ENCODE results near the gene ADARB1.

The ADARB1 gene

GRCh38 chr21:45040157-45040711 is 34.1 kb upstream of the ADARB1 start:
- ChIA-PET CTCF (interaction anchor here (0.5 kb wide), 1 partner anchor 609 kb away, joined by 3 read pairs; no protein-coding TSS in a partner anchor), POLR2A (no interaction called here)
- no peak for TF ChIP-seq FOXA1 (IDR thresholded peaks at IDR 0.05)
- TF ChIP-seq CTBP1 (IDR thresholded peaks at IDR 0.05; ENCODE audit: borderline replicate concordance), result no peak
- no peak for TF ChIP-seq TARDBP (IDR thresholded peaks at IDR 0.05)
- no peak for TF ChIP-seq FOXM1 (IDR thresholded peaks at IDR 0.05; ENCODE audit: borderline replicate concordance)
- TF ChIP-seq ELF4 (IDR thresholded peaks at IDR 0.05), result no peak
- TF ChIP-seq HDGF (IDR thresholded peaks at IDR 0.05; ENCODE audit: borderline replicate concordance), result no peak
- TF ChIP-seq SUZ12 (IDR thresholded peaks at IDR 0.05), result no peak
- no peak for TF ChIP-seq ARNT (IDR thresholded peaks at IDR 0.05)
- TF ChIP-seq ZNF384 (IDR thresholded peaks at IDR 0.05), result no peak
- TF ChIP-seq BHLHE40 (IDR thresholded peaks at IDR 0.05; ENCODE audit: borderline replicate concordance), result no peak
- TF ChIP-seq SP1 (IDR thresholded peaks at IDR 0.05), result no peak
- TF ChIP-seq FOXK2 (IDR thresholded peaks at IDR 0.05), result no peak
- TF ChIP-seq L3MBTL2 (conservative IDR thresholded peaks at IDR 0.05), result no peak
- TF ChIP-seq PKNOX1 (IDR thresholded peaks at IDR 0.05), result no peak
- TF ChIP-seq LEF1 (IDR thresholded peaks at IDR 0.05; ENCODE audit: borderline replicate concordance), result no peak
- no peak for TF ChIP-seq NFRKB (IDR thresholded peaks at IDR 0.05)
- DNase-seq (ENCODE audit: extremely low spot score), result no peak

GRCh38 chr21:45040739-45041138 is 33.6 kb upstream of the ADARB1 start:
- TF ChIP-seq SUZ12 (IDR thresholded peaks at IDR 0.05) (no peak), CTBP1 (IDR thresholded peaks at IDR 0.05; ENCODE audit: borderline replicate concordance) (no peak), FOXM1 (IDR thresholded peaks at IDR 0.05; ENCODE audit: borderline replicate concordance) (no peak), PKNOX1 (IDR thresholded peaks at IDR 0.05) (no peak), FOXK2 (IDR thresholded peaks at IDR 0.05) (no peak), ELF4 (IDR thresholded peaks at IDR 0.05) (no peak), L3MBTL2 (conservative IDR thresholded peaks at IDR 0.05) (no peak), TARDBP (IDR thresholded peaks at IDR 0.05) (no peak), NFRKB (IDR thresholded peaks at IDR 0.05) (no peak), FOXA1 (IDR thresholded peaks at IDR 0.05) (no peak), BHLHE40 (IDR thresholded peaks at IDR 0.05; ENCODE audit: borderline replicate concordance) (no peak), SP1 (IDR thresholded peaks at IDR 0.05) (no peak), LEF1 (IDR thresholded peaks at IDR 0.05; ENCODE audit: borderline replicate concordance) (no peak)
- ChIA-PET POLR2A (no interaction called here), CTCF (interaction anchor here (0.5 kb wide), 1 partner anchor 610 kb away, joined by 3 read pairs; no protein-coding TSS in a partner anchor)
- no peak for DNase-seq (ENCODE audit: extremely low spot score)

- ChIA-PET CTCF (no interaction called here), POLR2A (no interaction called here)
- TF ChIP-seq TARDBP (IDR thresholded peaks at IDR 0.05), result no peak
- no peak for TF ChIP-seq NFRKB (IDR thresholded peaks at IDR 0.05)
- no peak for TF ChIP-seq SP1 (IDR thresholded peaks at IDR 0.05)
- no peak for TF ChIP-seq ZNF384 (IDR thresholded peaks at IDR 0.05)
- no peak for TF ChIP-seq HDGF (IDR thresholded peaks at IDR 0.05; ENCODE audit: borderline replicate concordance)
- TF ChIP-seq ARNT (IDR thresholded peaks at IDR 0.05), result no peak
- TF ChIP-seq FOXA1 (IDR thresholded peaks at IDR 0.05), result no peak
- TF ChIP-seq ELF4 (IDR thresholded peaks at IDR 0.05), result no peak
- TF ChIP-seq L3MBTL2 (conservative IDR thresholded peaks at IDR 0.05), result no peak
- TF ChIP-seq LEF1 (IDR thresholded peaks at IDR 0.05; ENCODE audit: borderline replicate concordance), result no peak
- no peak for TF ChIP-seq FOXM1 (IDR thresholded peaks at IDR 0.05; ENCODE audit: borderline replicate concordance)
- no peak for TF ChIP-seq SUZ12 (IDR thresholded peaks at IDR 0.05)
- no peak for TF ChIP-seq FOXK2 (IDR thresholded peaks at IDR 0.05)
- no peak for TF ChIP-seq BHLHE40 (IDR thresholded peaks at IDR 0.05; ENCODE audit: borderline replicate concordance)
- TF ChIP-seq CTBP1 (IDR thresholded peaks at IDR 0.05; ENCODE audit: borderline replicate concordance), result no peak
- no peak for TF ChIP-seq PKNOX1 (IDR thresholded peaks at IDR 0.05)
- DNase-seq (ENCODE audit: extremely low spot score), result no peak
Observed at GRCh38 chr21:45041351-45041805, 33.0 kb upstream of the ADARB1 start.

- TF ChIP-seq CTBP1 (IDR thresholded peaks at IDR 0.05; ENCODE audit: borderline replicate concordance) (0 out of 2 replicates have a peak, but pooled peaks have one; percentile 45), PKNOX1 (IDR thresholded peaks at IDR 0.05) (0 out of 2 replicates have a peak, but pooled peaks have one; percentile 4), FOXM1 (IDR thresholded peaks at IDR 0.05; ENCODE audit: borderline replicate concordance) (no peak)
- ChIA-PET CTCF (no interaction called here), POLR2A (no interaction called here)
- no peak for DNase-seq (ENCODE audit: extremely low spot score)
Observed at GRCh38 chr21:45041984-45042663, 32.3 kb upstream of the ADARB1 start.

- ChIA-PET POLR2A (no interaction called here), CTCF (no interaction called here)
- TF ChIP-seq FOXA1 (IDR thresholded peaks at IDR 0.05) (no peak), NFRKB (IDR thresholded peaks at IDR 0.05) (no peak), TARDBP (IDR thresholded peaks at IDR 0.05) (no peak), ARNT (IDR thresholded peaks at IDR 0.05) (no peak), ZNF384 (IDR thresholded peaks at IDR 0.05) (no peak), SP1 (IDR thresholded peaks at IDR 0.05) (no peak)
- DNase-seq (ENCODE audit: extremely low spot score), result no peak
Observed at GRCh38 chr21:45042664-45043161, 31.7 kb upstream of the ADARB1 start.

All from HEK293T (cell line).